Measurements from ENCODE around the gene GULP1. TPM values are rescaled to one million over a fixed set of nuclear protein-coding genes. Genes with fewer than 3 reads are reported as not detected.
"Not testable (repeated sequence)": the region's sequence is repeated elsewhere in the genome, so short reads cannot be mapped to it uniquely, and the experiment has no call there.

Gene GULP1
- total RNA-seq: 70.1 TPM

- intact Hi-C loops (cut with DNase I): no loop called here
- ATAC-seq: peak; percentile 86
- DNase-seq (ENCODE audit: low spot score): peak; percentile 87
Observed at GRCh38 chr2:188291617-188292347, at the start of gene GULP1. GULP1 (plus strand) TSS chr2:188291874; CDS start chr2:188477703, 185,829 bp downstream.

DNA sequence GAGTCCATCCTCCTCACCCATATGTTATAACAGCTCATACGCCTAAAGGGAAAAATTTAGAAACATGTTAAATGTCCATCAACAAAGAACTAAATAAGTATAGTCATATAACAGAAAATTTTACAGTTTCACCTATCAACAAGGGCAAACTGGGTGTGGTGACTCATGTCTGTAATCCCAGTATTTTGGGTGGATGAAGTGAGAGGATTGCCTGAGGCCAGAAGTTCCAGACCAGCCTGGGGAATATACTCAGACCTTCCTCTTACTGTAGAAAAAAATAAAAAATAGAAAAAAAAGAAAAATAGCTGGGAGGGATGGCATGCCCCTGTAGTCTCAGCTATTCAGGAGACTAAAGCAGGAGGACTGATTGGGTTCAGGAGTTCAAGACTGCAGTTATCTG is 48.3 kb upstream of the GULP1 start:
- DNase-seq (ENCODE audit: low spot score) (no peak), ATAC-seq (no peak)
- intact Hi-C loops (cut with DNase I): no loop called here

GRCh38 chr2:188244383-188244782 is 47.3 kb upstream of the GULP1 start:
- intact Hi-C loops (cut with DNase I): no loop called here
- ATAC-seq: no peak
- DNase-seq (ENCODE audit: low spot score): no peak

DNA sequence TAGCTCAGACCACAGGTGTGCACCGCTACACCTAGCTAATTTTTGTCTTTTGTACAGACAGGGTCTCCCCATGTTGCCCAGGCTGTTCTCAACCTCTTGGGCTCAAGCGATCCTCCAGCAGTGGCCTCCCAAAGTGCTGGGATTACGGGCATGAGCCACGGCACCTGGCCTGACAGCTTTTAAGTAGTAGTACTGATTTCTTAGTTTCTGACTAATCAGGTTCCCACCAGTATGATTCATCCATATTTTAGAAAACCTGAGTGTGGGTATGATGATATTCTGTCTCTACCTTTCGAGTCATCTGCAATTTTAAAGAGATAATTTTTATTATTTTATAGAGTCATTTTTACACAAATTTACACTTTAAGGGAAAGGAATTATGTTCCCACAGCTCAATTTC is 46.4 kb upstream of the GULP1 start:
- intact Hi-C loops (cut with DNase I): no loop called here
- DNase-seq (ENCODE audit: low spot score) (no peak), ATAC-seq (no peak)

DNA sequence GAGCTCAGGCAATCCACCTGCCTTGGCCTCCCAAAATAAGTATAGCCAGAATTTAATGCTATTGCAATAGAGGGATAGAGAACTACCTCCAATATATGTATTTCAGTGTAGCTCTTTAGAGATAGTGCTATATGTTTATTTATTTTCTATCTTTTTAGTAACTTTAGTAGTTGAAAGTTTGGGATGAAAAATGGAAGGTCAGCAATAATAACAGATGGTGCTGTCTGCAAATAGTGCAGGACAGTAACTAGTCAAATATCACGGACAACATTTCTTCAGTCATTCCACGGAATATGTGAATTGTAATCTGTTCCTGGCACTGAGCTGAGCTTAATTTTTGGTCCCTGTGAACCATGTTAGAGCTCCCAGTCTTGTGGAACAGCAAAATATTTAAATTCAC is 43.2 kb upstream of the GULP1 start:
- DNase-seq (ENCODE audit: low spot score): no peak
- no peak for ATAC-seq
- intact Hi-C loops (cut with DNase I): no loop called here

DNA sequence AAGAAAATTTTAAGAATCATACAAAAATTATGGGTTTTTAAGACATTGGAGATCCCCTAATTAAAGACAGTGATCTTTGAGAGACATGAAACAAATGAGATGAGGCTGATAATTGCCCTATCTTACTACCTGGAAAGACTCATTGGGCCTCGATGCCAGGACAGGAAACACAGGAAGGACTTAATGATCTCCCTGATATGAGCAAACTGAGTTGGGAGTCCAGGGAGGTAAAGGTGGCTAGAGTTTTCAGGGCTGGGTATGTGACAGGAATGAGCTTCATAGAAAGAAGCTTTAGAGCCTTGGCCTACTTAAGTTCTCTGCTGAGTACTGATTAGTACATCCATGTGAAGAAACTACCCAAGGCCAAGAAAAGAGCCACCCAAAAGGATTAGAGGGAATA is 40.6 kb upstream of the GULP1 start:
- intact Hi-C loops (cut with DNase I): no loop called here
- no peak for DNase-seq (ENCODE audit: low spot score)
- ATAC-seq: no peak

- ATAC-seq (no peak), DNase-seq (ENCODE audit: low spot score) (no peak)
- intact Hi-C loops (cut with DNase I): no loop called here
Observed at GRCh38 chr2:188256420-188256819, 35.3 kb upstream of the GULP1 start.

- no peak for ATAC-seq
- intact Hi-C loops (cut with DNase I): no loop called here
- DNase-seq (ENCODE audit: low spot score): no peak
Observed at GRCh38 chr2:188265315-188265714, 26.4 kb upstream of the GULP1 start.

- intact Hi-C loops (cut with DNase I): no loop called here
- DNase-seq (ENCODE audit: low spot score): no peak
Observed at GRCh38 chr2:188267776-188268175, 23.9 kb upstream of the GULP1 start.

GRCh38 chr2:188269004-188269403 is 22.7 kb upstream of the GULP1 start:
- no peak for DNase-seq (ENCODE audit: low spot score)
- intact Hi-C loops (cut with DNase I): no loop called here
- no peak for ATAC-seq

More at GRCh38 chr2:188267776-188268175, 23.9 kb upstream of the GULP1 start:
- ATAC-seq: no peak

DNA sequence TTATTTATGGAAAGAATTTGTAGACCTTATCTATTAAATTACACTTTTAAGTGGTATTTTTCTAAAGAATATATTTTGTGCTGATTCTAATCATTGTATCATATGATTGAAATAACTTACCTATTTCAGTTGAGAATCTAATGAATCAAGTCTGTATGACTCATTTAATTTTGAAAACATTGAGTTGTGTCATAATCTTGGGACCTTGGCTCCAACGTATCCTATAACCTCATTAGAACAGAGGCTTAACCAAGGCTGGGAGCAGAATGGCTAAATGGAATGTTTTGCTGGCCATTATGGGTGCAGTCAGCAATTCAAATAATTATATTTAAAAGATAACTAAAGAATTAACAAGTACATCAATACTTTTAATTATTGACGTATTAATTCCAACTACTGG is 19.6 kb upstream of the GULP1 start:
- no peak for ATAC-seq
- intact Hi-C loops (cut with DNase I): no loop called here
- no peak for DNase-seq (ENCODE audit: low spot score)

GRCh38 chr2:188274274-188274673 is 17.4 kb upstream of the GULP1 start:
- DNase-seq (ENCODE audit: low spot score) (no peak), ATAC-seq (no peak)
- intact Hi-C loops (cut with DNase I): no loop called here

- intact Hi-C loops (cut with DNase I): no loop called here
- ATAC-seq (no peak), DNase-seq (ENCODE audit: low spot score) (no peak)
Observed at GRCh38 chr2:188276255-188276654, 15.4 kb upstream of the GULP1 start.

- DNase-seq (ENCODE audit: low spot score) (no peak), ATAC-seq (no peak)
- intact Hi-C loops (cut with DNase I): no loop called here
Observed at GRCh38 chr2:188277786-188278185, 13.9 kb upstream of the GULP1 start.

- intact Hi-C loops (cut with DNase I): no loop called here
- DNase-seq (ENCODE audit: low spot score): no peak
Observed at GRCh38 chr2:188278388-188279092, 13.1 kb upstream of the GULP1 start.

GRCh38 chr2:188279093-188279445 is 12.6 kb upstream of the GULP1 start:
- intact Hi-C loops (cut with DNase I): no loop called here
- DNase-seq (ENCODE audit: low spot score) (no peak), ATAC-seq (no peak)

More at GRCh38 chr2:188278388-188279092, 13.1 kb upstream of the GULP1 start:
- ATAC-seq: no peak

- intact Hi-C loops (cut with DNase I): no loop called here
- no peak for DNase-seq (ENCODE audit: low spot score)
- ATAC-seq: no peak
Observed at GRCh38 chr2:188280811-188281222, 10.9 kb upstream of the GULP1 start.

GRCh38 chr2:188282907-188283306 is 8.8 kb upstream of the GULP1 start:
- intact Hi-C loops (cut with DNase I): no loop called here
- DNase-seq (ENCODE audit: low spot score): no peak
- ATAC-seq: no peak

- intact Hi-C loops (cut with DNase I); ATAC-seq; DNase-seq (ENCODE audit: low spot score): not testable (repeated sequence)
Observed at GRCh38 chr2:188284251-188284650, 7.4 kb upstream of the GULP1 start.

GRCh38 chr2:188285049-188285448 is 6.6 kb upstream of the GULP1 start:
- DNase-seq (ENCODE audit: low spot score) (no peak), ATAC-seq (no peak)
- intact Hi-C loops (cut with DNase I): no loop called here

DNA sequence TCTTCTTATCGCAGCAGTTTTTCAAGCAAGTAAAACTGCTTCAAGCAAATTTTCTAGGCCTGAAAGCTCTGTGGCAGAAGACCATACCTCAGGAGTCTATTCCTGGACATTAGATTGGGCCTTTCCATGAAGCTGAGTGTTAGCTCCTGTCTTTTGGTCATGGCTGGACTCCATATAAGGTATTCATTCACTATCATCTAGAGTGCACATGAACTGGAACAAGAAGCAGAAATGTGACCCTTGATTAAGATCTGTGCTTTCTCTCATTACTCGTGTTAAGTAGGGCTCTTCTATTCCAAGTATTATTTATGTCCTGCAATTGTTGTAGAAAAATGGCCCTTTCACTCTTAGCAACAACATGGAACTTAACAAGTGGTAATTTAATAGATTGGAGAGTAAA is 5.9 kb upstream of the GULP1 start:
- DNase-seq (ENCODE audit: low spot score): no peak
- no peak for ATAC-seq
- intact Hi-C loops (cut with DNase I): no loop called here

Measured in sciatic nerve (tissue), 2 donors.